Glomerular visceral epithelial cell (primary cell): ENCODE data around the gene MAT1A.

Experiments used
- DNase-seq: peaks from one replicate; pipeline ENCODE4 v3.0.0-alpha.2; 2016; ENCODE audit errors: extremely low spot score

The MAT1A gene

DNA sequence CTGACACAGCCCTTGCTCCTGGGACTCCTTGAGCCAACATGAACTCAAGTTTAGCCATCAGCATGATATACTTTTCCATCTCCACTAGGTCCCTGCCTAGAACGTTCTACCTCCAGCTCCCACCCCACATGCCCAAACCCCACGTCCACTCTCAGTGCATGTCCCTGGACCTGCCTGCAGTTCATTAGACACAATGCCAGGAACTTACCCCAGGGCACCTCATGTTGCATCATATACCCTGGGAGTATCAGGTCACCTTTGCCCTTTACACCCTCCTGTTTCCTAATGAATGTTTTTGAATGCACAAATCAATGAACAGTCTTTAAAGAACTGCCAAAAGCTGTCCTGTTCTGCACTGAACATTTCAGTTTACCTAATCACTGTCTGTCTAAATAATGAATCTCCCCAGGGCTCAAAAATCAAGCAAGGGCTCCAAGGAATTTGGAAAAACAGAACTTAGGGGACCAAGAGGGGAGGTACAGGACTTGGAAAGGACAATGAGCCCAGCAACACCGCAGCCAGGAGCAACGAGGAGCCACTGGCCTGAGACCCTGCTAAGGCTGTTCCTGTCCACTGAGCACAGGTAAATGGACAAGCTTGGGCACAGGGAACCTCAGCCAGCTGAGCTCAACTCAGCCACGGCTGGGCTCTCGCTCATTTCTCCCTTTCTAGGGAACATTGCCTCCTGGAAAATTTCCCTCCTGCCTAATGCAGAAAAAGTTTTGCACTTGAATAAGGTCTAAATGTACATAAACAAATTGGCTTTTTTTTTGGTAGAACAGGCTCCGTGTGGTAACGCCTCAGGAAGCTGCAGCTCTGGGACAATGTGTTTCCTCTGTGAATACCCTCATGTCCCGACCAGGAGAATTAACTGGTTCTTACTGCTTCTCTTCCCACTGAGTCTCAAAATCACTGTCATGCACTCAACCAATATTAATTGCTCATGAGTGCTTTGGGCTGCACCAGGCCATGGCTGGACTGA, 7.4 kb downstream of the MAT1A start:
- DNase-seq, result no peak

DNA sequence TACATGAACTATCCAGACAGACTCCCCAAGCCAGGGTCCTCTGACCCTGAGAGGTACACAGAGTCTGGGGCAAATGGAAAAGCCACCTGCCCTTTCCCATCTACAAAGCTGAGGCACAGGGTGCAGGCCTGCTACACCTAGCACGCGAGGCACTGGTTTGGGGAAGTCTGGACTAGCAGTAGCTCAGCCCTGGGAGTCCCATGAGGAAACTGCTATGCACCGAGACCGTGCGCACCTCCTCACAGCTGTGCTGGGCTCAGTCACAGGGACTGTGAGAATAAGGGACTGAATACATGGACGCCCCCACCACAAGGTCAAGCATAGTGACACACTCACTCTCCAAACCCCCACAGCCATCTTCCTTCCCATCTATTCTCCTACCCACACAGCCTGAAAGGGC, 8.2 kb downstream of the MAT1A start:
- no peak for DNase-seq

DNA sequence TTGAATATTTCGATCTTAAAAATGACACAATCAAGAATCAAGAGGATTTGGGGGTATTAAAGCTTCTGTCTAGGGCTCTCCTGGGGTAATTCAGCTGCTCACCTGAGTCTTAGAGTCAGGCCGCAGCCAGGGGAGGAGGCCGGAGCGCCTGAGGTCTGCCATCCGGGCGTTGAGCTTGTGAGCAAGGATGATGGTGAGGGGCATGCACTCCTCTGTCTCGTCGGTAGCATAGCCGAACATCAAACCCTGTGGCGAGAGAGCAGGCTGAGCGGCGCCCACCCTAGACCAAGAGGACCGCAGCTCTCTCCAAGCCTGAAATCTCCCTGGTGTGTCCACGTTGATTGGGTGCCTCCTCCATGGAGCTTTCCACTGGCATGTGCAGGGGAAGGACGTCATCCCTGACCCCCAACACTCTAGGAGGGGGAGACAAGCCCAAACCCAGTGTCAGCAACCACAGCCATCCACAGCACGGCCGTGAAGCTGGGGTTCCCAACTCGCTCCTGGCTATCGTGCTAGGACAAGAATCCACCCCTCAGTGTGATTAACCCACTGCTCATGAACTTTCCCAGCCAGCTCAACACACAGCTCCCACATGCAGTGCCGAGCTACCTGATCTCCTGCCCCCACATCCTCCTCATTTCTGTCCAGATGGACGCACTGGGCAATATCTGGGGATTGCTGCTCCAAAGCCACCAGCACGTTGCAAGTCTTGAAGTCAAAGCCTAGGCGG, 9.2 kb downstream of the MAT1A start:
- DNase-seq, result no peak

DNA sequence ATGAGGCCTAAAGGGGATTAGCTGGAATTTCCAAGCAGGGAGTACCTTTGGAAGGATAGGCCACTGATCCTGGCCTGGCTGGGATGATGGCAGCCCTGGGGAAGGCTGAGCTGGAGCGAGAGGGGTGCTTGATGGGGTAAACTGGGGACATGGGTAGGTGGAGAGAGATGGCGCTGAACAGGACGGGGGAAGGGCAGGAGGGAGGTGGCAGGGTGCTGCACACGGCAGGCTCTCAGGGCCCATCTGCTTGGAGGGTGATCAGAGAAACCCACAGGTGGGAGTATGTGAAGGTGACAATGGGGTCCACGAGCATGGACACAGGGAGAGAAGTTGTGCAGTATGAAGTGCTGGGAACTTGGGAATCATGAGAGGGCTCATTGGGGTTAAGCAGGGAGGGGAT, 10.3 kb downstream of the MAT1A start:
- DNase-seq, result no peak

DNA sequence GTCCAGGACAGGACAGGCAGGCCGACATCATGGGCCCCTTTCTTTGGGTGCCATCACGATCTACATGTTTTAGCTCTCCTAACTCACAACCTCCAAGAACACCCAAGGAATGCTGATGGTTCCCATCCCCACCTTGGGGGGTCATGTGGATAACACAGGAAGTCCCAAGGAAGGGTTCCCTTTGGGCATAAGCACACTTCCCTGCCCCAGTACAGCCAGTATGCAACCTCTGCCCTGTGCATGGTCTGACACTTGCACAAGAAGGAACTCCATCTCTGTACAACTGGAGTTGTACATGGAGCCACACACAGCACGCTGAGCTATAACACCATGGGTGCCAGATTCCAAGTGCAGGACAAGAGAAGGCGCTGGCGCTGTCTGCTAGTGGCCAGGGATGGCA, 11.0 kb downstream of the MAT1A start:
- DNase-seq, result no peak

DNA sequence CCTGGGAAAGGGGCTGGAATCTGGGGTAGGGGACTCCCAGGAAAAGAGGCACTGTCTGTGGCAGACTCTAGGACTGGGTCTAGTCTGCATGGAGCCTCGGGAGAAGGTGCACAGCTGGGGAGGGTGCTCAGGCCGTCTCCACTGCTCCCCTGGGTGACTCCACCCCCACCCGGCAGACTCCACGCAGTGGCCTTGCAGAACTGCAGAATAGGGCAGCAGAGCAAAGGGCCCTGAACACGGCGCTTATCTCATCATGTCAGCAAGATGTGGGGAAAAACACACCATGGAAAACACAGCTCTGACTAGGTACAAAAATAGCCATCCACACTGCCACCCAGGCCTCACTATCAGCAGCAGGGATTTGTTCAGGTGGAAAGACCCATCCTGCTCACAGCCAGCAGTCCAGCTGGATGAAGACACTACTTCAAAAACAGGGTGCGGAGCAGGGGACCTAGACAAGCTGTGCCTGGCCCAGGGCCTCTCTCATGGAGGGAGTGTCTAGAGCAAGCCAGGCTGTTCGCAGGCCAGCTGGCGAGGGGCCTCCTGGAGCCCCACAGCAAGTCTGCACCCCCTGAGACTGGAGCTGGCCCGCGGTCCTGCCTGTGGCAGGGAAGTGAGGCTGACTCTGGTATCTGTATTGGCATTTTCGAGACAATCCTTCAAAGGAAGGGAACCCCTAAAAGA, 11.7 kb downstream of the MAT1A start:
- DNase-seq, result no peak

DNA sequence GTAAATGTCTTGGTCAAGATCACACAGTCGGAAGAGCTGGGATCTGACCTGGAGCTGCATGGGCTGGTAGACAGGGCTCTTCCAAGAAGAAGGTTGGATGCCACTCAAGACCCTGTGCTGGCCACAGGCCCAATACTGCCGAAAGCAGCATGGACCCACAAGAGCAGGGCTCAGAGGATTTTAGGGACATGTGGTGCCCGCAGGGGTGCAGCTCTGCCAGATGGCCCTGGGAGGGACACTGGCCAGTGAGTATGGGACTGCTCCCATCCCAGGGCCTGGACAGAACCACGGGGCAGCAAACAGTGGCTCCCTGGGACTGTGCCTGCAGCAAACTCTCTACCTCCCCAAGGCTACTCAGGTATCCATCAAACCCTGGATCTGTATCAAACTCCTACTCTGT, 12.4 kb downstream of the MAT1A start:
- no peak for DNase-seq

DNA sequence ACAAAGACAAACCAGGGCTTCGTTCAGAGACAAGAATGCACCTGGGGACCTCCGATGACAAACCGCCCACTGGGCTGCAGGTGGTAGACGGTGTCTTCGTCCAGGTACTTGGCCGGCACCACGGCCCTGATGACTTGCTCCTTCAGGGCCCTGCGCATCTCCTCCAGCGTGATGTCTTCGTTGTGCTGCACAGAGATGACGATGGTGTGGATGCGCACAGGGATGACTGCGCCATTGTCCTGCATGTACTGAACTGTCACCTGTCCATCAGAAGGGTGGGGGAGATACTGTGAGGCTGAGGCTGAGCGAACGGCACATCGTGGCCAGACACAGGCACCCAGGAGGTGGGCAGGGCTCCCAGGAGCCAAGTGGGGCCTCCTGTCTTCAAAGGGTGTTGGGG, 13.1 kb downstream of the MAT1A start:
- no peak for DNase-seq

DNA sequence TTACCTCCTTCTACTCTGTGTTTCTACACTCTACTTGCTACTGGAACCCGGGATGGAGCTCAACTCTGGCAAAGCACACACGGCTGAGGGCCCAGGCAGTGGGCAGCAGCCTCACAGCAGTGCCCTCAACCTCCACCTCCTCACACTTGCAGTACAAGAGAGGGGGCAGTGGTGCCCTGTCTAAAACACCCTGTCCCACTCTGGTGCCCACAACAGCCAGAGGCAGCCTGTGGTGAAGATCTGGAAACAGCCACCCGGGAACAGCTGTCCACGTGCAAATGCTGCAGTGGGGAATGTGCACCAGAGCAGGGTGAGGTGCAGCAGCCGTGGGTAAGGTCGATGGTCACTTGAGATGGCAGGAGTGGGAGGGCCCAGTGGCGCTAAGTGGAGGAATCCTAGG, 13.7 kb downstream of the MAT1A start:
- no peak for DNase-seq

DNA sequence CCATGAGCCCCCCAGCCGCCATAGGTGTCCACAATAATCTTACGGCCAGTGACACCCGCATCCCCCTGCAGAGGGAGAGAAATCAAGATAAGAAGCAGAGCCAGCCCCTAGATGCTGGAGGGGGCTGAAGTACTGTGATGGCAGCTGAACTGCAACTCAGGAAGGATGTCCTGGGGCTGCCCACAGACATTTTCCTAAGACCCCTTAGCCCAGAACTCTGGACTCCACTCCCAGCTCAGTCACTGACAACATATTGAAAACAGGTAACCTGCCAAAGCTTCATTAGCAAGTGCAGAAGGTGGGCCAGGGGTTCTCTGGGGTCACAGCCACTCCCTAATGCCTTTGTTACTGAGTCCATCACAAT, 14.3 kb downstream of the MAT1A start:
- DNase-seq, result no peak

DNA sequence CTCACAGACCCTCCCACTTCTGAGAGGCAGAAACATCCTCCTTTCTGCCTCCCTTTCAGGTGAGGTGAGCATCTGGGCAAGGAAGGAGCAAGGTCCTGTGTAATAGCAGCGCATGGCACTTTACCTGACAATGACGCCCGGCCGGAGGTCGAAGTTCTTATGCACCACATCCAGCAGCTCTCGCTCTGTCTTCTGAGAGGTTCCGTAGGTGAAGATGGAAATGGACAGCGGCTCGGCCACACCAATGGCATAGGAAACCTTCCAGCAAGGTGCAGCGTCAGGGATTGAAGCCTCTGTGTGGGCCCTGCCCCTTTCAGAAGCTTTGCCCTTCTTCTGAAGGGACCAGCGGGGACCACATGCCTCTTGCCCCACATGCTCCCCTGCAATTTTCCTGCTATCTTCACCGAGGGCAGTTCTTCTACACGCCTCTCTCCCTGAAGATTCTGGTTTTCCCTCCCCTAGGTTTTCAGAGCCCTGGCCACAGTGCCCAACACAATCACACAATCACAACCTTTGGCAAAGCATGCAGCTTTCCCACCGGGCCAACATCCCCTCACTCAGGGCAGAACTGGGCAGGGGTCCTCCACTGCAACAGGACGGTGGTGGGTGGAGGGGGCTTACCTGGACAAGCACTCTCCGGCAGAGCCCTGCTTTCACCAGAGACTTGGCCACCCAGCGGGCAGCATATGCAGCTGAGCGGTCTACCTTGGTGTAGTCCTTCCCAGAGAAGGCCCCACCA, 14.9 kb downstream of the MAT1A start:
- DNase-seq, result no peak

DNA sequence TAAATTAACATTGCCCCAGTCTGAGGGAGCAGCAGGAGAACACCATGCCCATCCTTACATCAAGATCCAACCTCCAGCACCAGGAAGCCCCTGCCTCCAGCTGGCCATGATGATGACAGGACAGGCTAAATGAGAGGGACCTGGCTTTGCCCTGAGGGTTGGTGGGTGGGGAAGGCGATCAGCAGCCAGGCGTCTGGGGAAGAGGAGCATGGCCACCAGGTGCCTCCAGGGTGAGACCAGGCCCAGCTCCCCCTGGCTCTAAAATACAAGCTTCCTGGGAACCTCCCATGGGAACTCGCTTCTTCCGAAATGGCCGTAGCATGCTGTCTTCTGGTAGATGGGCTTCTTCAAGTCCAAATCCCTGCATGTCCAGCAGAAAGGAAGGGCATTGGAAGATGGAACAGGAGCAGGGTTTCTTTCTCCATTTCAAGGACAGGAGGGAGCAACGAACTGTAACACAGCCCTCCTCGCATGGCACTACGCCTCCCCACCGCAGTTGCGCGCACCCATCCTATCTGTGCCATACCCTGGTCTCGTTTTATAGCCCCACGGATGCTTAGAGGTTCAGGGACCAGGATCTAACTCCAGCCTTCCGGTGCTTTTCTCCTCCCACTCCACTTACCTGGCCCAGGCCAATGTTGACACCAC, 15.8 kb downstream of the MAT1A start:
- no peak for DNase-seq

DNA sequence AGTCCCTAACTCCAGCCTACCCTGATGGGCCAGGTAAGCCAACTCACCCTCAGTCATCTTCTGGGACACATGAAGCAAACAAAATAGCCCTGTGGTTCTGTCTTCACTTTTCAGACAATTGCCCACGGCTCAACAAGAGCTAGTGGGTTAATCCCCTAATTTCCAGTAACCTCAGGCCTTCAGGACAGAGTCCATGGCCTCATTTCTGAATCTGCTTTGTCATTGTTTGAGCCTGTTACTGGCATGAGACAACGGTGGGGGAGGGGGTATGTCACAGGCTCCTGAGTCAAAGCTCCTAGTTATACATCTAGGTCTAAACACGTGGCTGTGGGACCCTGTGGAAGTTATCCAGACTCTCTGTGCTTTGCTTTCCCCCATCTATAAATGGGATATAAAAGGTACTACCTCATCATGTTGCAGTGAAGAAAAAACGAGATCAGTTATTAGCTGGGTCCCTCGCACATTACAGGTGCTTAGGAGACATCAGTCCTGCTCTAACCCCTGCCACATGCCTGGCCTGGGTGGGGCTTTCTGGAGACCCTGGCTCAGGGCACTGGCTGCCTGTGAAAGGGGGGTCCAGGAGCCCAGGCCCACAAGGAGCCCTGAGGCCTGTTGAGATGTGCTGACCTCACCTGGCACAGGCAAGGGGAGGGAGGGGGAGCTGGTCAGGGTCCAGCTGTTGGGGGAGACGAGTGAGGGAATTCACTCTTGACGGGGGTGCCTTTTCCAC, 16.5 kb downstream of the MAT1A start:
- DNase-seq, result no peak

DNA sequence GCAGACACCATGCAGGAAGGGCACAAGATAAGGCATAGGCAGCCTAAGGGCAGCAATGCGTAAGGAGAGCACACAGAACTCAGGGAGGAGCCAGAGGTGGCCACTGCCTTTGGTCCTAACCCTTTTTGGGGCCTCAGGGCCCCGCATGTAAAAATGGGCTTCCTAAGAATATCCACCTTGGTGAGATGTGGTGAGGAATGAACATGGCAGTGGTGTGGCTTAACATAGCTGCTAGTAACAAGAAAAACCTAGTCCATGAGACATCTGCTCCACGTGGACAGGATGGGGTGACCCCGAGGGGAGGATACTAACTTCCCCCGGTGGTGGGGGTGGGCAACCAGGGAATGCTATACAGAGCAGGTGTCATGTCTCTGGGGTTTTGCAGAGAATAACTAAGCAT, 18.0 kb downstream of the MAT1A start:
- DNase-seq, result no peak

DNA sequence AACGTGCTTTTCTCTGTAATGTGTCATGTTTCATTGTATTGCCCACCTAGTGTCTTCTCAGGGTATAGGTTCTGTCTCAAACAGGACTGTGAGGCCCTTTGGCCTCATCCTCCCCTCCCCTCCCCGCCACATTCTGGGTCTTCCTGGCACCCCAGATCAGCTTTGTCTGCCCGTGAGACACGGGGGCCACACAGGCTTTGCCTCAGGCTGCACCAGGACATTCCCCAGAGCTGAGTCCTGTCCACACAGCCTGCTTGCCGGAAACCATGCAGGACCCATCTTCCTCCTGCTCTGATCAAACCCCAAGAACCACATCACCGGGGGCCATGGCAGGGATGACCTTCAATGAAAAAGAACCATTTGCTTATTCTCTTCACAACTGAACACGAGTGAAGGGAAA, 18.6 kb downstream of the MAT1A start:
- no peak for DNase-seq

DNA sequence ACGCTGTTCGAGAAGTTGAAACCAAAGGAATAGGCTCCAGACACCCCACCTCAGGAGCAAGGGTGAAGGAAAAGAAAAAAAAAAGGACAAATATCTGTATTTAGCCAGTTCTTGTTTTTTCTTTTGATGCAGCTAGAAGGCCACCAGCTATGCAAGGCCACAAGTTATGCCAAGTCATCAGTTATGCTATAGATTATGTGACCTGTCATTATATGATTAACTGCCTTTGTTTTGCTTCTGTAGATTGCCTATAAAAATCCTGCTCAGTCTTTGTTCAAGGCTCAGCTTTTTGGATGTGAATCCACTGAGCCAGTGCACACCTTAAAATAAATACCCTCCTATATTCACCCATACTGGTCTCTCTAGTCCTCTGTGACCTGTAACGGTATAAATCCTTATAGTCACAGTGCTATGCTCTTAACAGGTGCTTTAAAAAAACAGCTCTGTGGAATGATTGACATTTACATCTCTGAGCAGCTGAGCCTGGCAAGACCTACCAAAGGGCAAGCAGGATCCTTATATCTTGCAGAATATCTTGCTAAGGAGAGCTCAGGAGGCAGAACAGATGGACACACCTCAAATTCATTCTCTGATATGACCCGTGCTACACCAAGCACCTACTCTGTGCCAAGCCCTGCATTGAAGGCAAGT, 20.4 kb downstream of the MAT1A start:
- no peak for DNase-seq

DNA sequence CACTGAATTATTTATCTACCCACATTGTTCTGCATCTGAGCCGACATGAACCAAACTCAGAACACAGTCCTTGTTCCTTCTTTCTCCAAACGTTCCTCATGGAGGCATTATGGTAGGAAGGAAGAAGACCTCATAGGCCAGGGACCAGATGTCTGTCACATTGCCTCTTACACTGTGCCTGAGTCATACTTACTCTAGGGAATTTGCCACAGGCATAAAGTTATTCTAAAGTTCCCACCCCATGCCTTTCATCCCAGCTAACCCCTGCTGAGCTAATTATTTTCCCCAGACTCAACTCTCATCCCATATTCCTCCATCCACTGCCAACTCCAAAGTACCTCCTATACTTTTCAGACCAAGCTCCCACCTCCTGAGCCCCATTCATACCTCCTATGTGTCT, 21.2 kb downstream of the MAT1A start:
- no peak for DNase-seq

DNA sequence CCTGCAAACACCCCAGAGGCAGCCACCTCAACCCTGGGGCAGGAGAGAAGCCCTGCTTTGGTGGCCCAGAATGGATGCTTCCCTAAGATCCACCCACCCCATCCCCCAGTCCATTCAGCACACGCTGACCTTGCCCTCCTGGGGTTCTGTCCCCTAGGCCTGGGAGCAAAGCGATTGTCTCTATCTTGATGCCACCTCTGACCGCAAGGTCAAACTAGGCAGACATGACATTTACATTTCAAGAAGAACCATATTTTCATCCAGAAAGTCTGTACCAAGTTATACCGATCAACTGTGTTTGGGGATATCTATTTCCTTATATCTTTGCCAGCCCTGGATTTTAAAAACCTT, 23.0 kb downstream of the MAT1A start:
- no peak for DNase-seq

DNA sequence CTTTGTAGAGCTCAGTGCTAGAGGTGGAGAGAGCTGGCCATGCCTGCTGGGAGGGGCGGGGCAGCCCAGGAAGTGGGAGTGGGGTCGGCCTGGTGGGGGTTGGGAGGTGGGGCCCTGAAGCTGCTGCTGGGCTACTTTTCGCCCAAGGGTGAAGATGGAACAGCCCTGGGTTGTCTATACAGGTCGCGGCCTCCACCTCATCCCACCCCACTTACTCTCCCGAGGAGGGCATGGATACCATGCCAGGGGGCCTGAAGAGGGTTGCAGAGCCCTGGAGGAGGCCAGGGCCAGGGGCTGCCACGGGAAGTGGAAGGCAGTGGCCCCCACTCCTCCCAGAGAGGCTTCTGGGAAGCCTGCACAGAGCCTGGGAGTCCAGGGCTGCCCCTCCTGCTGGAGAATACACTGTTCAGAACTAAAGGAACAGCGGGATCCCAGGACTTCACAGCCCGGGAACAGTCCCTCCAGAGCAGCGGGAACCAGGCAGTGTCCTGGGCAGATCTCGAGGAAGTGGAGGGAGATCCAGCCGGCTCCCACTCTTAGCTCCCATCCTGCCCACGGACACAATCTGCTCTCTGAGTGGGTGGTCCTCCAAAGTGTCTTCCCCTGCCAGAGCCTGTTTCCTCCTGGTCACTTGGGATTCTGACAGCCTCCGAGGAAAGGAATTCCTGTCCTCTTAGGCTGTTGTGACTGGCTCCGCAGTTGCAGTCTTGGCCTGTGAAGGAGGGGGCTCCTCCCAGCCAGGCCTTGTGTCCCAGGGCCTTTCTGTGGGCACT, 23.5 kb downstream of the MAT1A start:
- DNase-seq, result no peak
